GM06990 (cell line): Measurements from ENCODE around the gene SLC35F3.
A peak's percentile ranks its signal among the peaks of the same experiment; 100 is the strongest.

Source experiments
- DNase-seq: peaks from one replicate; pipeline ENCODE4 v3.0.0-alpha.2; 2011; ENCODE audit not compliant: insufficient read length; ENCODE audit errors: extremely low read depth
- H3K27me3 ChIP-seq: replicated peaks from 2 replicates; pipeline ENCODE4 v1.6.0; 2011; ENCODE audit warnings: low read length; ENCODE audit not compliant: control insufficient read depth, insufficient read depth
- H3K36me3 ChIP-seq: 2 replicates; pipeline ENCODE4 v1.5.1; 2011; ENCODE audit warnings: low read length; ENCODE audit not compliant: control insufficient read depth, insufficient read depth
- H3K4me3 ChIP-seq: replicated peaks from 2 replicates; pipeline ENCODE4 v1.5.1; 2011; ENCODE audit warnings: low read depth, mild to moderate bottlenecking, control low read depth, low read length
- CTCF ChIP-seq: IDR thresholded peaks from 2 replicates; pipeline ENCODE4 v1.5.1; 2011; ENCODE audit warnings: low read length, control low read depth, mild to moderate bottlenecking, inconsistent platforms; ENCODE audit not compliant: insufficient read depth, poor library complexity, severe bottlenecking

Gene SLC35F3

GRCh38 chr1:234369784-234370183 lies 465.3 kb downstream of the SLC35F3 start:
- H3K27me3 ChIP-seq: no peaks in the 10 kb centered on the region
- DNase-seq: no peak
- no peak for TF ChIP-seq CTCF
- no peaks in the 10 kb centered on the region for H3K36me3 ChIP-seq
- H3K4me3 ChIP-seq: no peak overlapping the region

- Histone ChIP-seq H3K27me3 (no peaks in the 10 kb centered on the region), H3K4me3 (no peak overlapping the region), H3K36me3 (peaks cover 7% of the 10 kb centered on the region)
- DNase-seq: no peak
- no peak for TF ChIP-seq CTCF
These were observed 466.9 kb downstream of the SLC35F3 start for GRCh38 chr1:234371414-234371813.

- DNase-seq: no peak
- Histone ChIP-seq H3K27me3 (no peaks in the 10 kb centered on the region), H3K4me3 (peak overlapping the region; percentile 94), H3K36me3 (peaks cover 9% of the 10 kb centered on the region)
- TF ChIP-seq CTCF: no peak
These were observed 467.7 kb downstream of the SLC35F3 start for GRCh38 chr1:234372011-234372757.

GRCh38 chr1:234373064-234373958 lies 468.8 kb downstream of the SLC35F3 start, which contains the start of gene COA6:
Gene COA6, plus strand, starts transcription at chr1:234373456. Its CDS starts 11 bp downstream, at chr1:234373467.
- DNase-seq: peak; percentile 96
- Histone ChIP-seq H3K27me3 (no peaks in the 10 kb centered on the region), H3K36me3 (peaks cover 14% of the 10 kb centered on the region), H3K4me3 (peak within 1 kb of the TSS; percentile 94)
- no peak for TF ChIP-seq CTCF

- H3K27me3 ChIP-seq: no peaks in the 10 kb centered on the region
- H3K4me3 ChIP-seq: peak overlapping the region; percentile 94
- H3K36me3 ChIP-seq: peaks cover 14% of the 10 kb centered on the region
- DNase-seq: no peak
- no peak for TF ChIP-seq CTCF
These were observed 469.4 kb downstream of the SLC35F3 start for GRCh38 chr1:234373959-234374254.
